HUES48 (cell line): ENCODE data around the gene NGEF.

Source experiments
- H3K27ac ChIP-seq: one replicate; pipeline ENCODE4 v1.7.0; 2013; ENCODE audit warnings: low read depth, low read length, inconsistent platforms
- H3K27me3 ChIP-seq: 2 replicates; pipeline ENCODE4 v1.6.1; 2013; ENCODE audit warnings: mild to moderate bottlenecking, low read length; ENCODE audit not compliant: control insufficient read depth, insufficient read depth
- H3K36me3 ChIP-seq: 2 replicates; pipeline ENCODE4 v1.6.1; 2013; ENCODE audit warnings: low read length; ENCODE audit not compliant: control insufficient read depth, insufficient read depth
- H3K4me1 ChIP-seq: 2 replicates; pipeline ENCODE4 v1.6.1; 2013; ENCODE audit warnings: mild to moderate bottlenecking, low read length; ENCODE audit not compliant: control insufficient read depth, insufficient read depth
- H3K4me3 ChIP-seq: 2 replicates; pipeline ENCODE4 v1.5.1; 2013; ENCODE audit warnings: mild to moderate bottlenecking, low read depth, low read length
- H3K9ac ChIP-seq: 2 replicates; pipeline ENCODE4 v1.6.1; 2013; ENCODE audit warnings: mild to moderate bottlenecking, low read depth, low read length, moderate library complexity
- H3K9me3 ChIP-seq: 2 replicates; pipeline ENCODE4 v1.6.1; 2013; ENCODE audit warnings: low read length; ENCODE audit not compliant: control insufficient read depth, insufficient read depth

The NGEF gene

DNA sequence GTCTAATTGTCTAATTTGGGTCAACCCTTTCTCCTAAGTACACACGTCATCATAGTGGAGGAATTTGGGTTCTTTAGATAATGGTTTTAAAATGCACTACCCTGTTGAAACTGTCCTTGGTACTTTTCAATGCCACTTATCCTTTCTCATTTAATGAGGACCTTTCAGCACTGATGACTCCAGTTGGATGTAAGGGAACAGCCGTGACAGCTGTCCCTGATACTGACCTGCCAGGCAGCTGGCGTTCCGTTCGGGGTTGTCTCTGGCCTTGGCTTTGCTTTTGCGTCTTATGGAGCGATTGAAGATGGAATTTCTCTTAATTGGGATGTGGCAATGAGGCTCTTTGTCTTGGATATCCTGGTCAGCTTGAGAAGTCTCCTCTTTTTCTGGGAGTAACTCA is 38.7 kb downstream of the NGEF start:
- Histone ChIP-seq H3K9me3 (no peaks in the 10 kb centered on the region), H3K4me3 (no peak overlapping the region), H3K27ac (no peak overlapping the region), H3K36me3 (no peaks in the 10 kb centered on the region), H3K4me1 (peaks cover 2% of the 10 kb centered on the region; the same call in 1 of the 2 replicates), H3K9ac (no peak overlapping the region), H3K27me3 (no peaks in the 10 kb centered on the region)

DNA sequence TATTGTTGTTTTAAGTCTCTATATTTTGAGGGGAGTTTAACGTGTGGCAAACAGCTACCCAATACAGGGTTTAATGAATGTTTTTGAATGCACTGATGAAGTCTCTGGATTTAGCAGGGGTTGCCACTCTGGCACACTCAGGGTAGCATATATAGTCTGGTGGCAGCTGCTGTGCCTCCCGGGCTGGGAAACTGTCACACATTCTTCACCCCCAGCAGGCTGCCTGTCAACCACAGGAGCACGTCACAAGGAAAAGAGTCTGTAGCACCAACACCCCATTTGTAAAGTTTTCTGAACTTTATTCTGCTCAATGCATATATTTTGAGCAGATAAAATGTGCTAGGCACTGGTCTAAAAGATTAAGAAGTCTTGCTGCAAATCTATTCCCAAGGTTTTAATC is 39.3 kb downstream of the NGEF start:
- H3K36me3 ChIP-seq: no peaks in the 10 kb centered on the region
- H3K27ac ChIP-seq: no peak overlapping the region
- H3K9ac ChIP-seq: no peak overlapping the region
- H3K4me1 ChIP-seq: peaks cover 2% of the 10 kb centered on the region; the same call in 1 of the 2 replicates
- no peak overlapping the region for H3K4me3 ChIP-seq
- H3K9me3 ChIP-seq: no peaks in the 10 kb centered on the region
- no peaks in the 10 kb centered on the region for H3K27me3 ChIP-seq

DNA sequence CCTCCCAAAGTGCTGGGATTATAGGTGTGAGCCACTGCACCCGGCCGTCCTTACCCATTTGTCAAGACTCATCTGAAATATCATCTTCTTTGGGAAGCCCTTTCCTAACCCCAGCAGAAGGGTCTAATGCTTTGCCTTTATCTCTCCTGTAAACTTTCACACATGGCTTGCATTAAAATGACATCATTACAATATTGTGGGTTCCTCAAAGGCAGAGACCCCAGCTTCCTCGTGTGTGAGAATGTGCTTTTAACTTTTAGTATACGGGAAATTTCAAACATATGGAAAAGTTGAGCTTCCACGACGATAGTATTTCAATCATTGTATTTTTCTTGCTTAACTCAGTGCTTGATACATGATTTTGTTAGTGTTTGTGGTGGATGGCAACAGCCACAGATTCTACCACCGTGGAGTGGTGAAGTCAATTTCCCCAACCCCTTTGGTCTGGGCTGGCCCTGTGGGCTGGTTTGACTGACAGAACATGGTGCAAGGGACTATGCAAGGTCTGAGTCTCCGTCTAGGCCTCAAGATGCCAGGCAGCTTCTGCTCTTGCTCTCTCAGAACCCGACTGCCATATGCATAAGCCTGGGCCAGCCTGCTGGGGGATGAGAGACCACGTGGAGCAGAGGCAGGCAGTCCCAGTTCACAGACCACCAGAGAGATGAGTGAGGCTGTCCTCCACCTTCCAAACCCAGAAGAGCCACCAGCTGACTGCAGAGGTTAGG is 39.9 kb downstream of the NGEF start:
- H3K4me3 ChIP-seq: no peak overlapping the region
- H3K27me3 ChIP-seq: no peaks in the 10 kb centered on the region
- no peaks in the 10 kb centered on the region for H3K4me1 ChIP-seq
- no peaks in the 10 kb centered on the region for H3K9me3 ChIP-seq
- no peak overlapping the region for H3K27ac ChIP-seq
- H3K9ac ChIP-seq: no peak overlapping the region
- H3K36me3 ChIP-seq: no peaks in the 10 kb centered on the region

DNA sequence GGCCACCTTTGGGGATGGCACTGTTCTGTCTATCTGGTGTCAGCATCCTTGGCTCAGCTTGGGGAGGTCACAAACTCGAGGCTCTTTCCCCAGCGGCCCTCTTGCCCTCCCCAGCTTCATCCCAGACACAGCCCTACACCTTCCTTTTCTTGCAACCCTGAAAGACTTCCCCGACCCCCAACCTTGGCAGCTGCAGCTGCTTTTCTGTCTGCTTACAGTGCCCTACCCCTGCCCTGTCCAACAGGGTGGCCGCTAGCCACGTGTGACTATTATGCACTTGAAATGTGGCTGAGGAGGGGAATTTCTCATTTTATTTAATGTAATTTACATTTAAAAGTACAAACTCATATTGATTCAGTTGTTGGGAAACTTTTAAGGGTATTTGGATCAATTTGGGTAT is 41.3 kb downstream of the NGEF start:
- Histone ChIP-seq H3K9ac (no peak overlapping the region), H3K27ac (no peak overlapping the region), H3K4me1 (peaks cover 3% of the 10 kb centered on the region; the same call in 1 of the 2 replicates), H3K4me3 (no peak overlapping the region), H3K9me3 (no peaks in the 10 kb centered on the region; the same call in 1 of the 2 replicates), H3K27me3 (no peaks in the 10 kb centered on the region), H3K36me3 (no peaks in the 10 kb centered on the region)

DNA sequence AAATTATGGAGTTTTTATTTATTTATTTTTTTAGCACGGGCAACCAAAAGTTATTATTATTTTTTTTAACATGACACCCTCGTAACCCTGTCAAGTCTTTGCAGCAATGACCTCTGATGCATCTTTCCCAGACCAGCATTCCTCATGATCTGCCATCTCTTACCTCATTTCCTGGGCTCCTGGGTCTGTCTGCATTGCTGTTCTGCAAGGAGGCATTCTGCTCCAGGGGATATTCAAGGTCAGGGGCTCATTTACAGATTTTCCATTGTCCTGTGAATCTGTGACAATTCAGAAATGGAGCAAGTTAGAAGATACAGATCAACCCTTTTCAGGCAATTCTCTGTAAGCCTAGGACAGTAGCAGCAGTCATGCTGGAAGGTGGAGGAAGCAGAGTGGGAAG is 43.0 kb downstream of the NGEF start:
- Histone ChIP-seq H3K36me3 (no peaks in the 10 kb centered on the region), H3K9me3 (peaks cover 6% of the 10 kb centered on the region), H3K4me1 (peaks cover 18% of the 10 kb centered on the region), H3K27me3 (no peaks in the 10 kb centered on the region), H3K27ac (no peak overlapping the region), H3K9ac (no peak overlapping the region), H3K4me3 (no peak overlapping the region)

DNA sequence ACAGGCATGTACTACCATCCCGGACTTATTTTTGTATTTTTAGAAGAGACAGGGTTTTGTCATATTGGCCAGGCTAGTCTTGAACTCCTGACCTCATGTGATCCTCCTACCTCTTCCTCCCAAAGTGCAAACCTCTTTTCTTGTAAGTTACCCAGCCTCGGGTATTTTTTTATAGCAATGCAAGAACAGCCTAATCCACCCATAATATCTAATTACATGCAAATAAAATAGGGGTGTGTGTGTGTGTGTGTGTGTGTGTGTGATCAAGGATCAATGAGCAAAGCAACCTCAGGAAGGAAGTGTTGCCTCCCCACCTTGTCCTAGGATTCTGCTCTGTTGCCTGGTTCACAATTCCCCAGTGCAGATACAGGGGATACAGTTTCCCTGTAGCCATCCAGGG is 45.6 kb downstream of the NGEF start:
- Histone ChIP-seq H3K4me1 (peaks cover 18% of the 10 kb centered on the region), H3K27me3 (no peaks in the 10 kb centered on the region), H3K4me3 (no peak overlapping the region), H3K9ac (no peak overlapping the region), H3K9me3 (peaks cover 16% of the 10 kb centered on the region), H3K27ac (no peak overlapping the region), H3K36me3 (no peaks in the 10 kb centered on the region)

DNA sequence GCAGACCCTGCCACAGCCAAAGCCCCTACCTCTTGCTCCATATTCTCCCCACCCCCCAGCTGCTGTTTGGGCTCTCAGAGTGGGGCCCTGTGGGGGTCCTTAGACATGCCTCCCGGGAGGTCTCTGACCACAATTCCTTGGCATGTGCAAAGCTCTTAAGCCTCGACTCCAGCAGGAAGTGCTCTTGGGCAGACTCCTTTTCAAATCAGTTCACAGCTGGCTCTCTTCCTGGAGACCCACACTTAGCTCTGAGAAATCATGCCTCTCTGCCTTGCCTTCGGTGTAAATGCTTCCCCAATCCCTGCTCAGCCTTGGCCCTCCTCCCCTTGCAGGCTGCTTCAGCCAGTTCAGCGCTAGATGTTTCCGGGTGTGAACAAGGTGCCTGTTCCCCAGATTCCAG is 46.9 kb downstream of the NGEF start:
- H3K9me3 ChIP-seq: peaks cover 22% of the 10 kb centered on the region
- no peaks in the 10 kb centered on the region for H3K27me3 ChIP-seq
- no peak overlapping the region for H3K9ac ChIP-seq
- H3K36me3 ChIP-seq: no peaks in the 10 kb centered on the region
- H3K4me3 ChIP-seq: no peak overlapping the region
- peak overlapping the region; percentile 65 for H3K27ac ChIP-seq
- H3K4me1 ChIP-seq: peaks cover 18% of the 10 kb centered on the region

DNA sequence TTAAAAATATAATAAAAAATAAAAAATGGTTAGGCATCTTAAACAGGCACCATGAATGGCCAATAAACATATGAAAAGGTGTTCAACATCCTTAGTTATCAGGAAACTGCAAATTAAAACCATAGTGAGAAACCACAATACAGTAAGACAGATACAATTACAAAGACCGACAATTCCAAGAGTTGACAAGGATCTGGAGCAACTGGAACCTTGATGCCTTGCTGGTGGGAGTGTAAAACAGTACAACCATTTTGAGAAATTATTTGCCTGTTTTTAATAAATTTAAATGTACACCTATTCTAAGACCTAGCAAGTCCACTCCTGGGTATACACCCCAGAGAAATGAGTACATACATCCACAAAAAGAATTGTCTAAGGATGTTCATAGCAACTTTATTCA is 49.1 kb downstream of the NGEF start:
- Histone ChIP-seq H3K9ac (no peak overlapping the region), H3K4me3 (no peak overlapping the region), H3K36me3 (no peaks in the 10 kb centered on the region), H3K9me3 (peaks cover 22% of the 10 kb centered on the region), H3K27me3 (no peaks in the 10 kb centered on the region), H3K27ac (no peak overlapping the region), H3K4me1 (peaks cover 18% of the 10 kb centered on the region)

DNA sequence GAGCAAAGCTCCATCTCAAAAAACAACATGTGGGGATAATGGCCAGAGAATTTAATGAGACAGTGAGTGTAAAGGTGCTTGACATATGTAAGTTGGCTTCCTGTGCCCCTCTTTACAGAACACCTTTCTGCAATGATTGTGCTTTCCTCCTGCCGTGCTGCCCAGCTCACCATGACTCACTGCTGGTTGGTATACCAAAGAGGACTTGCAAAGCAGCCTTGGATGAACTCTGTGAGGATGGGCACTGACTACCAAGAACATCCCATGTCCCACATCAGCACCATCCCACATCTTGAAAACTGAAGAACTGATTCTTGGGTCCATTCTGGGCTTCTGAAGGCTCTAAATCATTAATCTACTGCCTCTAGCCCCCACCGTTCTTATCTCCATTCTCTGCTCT is 52.2 kb downstream of the NGEF start:
- peaks cover 8% of the 10 kb centered on the region; the same call in 1 of the 2 replicates for H3K4me1 ChIP-seq
- no peak overlapping the region for H3K27ac ChIP-seq
- H3K27me3 ChIP-seq: no peaks in the 10 kb centered on the region
- peaks cover 22% of the 10 kb centered on the region for H3K9me3 ChIP-seq
- no peak overlapping the region for H3K4me3 ChIP-seq
- H3K36me3 ChIP-seq: no peaks in the 10 kb centered on the region
- no peak overlapping the region for H3K9ac ChIP-seq

DNA sequence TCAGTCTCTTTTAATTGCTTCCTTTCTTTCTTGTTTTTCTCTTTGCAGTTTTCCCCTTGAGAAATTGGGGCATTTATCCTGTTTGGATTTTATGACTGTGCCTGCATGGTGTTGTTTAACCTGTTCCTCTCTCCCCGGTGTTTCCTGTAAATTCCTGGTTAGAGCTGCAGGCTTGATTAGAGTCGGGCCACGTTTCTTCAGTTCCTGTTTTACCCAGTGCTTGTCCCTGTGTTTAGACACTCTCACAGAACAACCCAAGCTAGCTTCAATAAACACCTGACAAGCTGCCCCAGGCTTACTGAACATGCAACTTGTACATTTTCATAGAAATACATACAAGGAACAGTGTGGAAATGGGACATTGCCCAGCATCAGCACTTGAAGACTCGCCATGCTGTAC is 53.9 kb downstream of the NGEF start:
- Histone ChIP-seq H3K36me3 (no peaks in the 10 kb centered on the region), H3K27me3 (no peaks in the 10 kb centered on the region), H3K9me3 (peaks cover 16% of the 10 kb centered on the region), H3K27ac (no peak overlapping the region), H3K4me3 (no peak overlapping the region), H3K9ac (no peak overlapping the region), H3K4me1 (no peaks in the 10 kb centered on the region)

DNA sequence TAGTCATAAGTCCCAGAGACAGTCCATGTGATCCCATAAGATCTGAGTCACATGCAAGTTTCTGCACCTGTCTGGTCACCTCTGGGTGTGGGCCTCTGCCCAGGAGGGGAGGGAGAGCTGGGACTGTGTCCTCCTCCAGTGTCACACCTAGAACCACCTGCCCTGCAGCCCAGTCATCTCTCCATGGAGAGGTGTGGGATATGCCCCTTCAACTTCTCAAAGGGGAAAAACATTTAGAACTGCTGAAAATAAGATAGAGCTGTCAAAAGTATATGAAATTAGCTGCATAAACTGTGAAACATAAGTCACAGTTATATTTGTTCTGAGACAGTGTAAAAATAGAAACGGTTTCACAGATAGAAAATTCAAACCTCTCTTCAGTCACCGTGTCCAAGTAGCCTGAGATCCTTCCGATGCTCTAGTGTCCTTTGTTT is 55.4 kb downstream of the NGEF start:
- H3K9me3 ChIP-seq: peaks cover 7% of the 10 kb centered on the region
- no peaks in the 10 kb centered on the region for H3K4me1 ChIP-seq
- H3K9ac ChIP-seq: no peak overlapping the region
- H3K4me3 ChIP-seq: no peak overlapping the region
- H3K27ac ChIP-seq: no peak overlapping the region
- no peaks in the 10 kb centered on the region for H3K27me3 ChIP-seq
- no peaks in the 10 kb centered on the region for H3K36me3 ChIP-seq
